SK-N-SH (cell line): Measurements from ENCODE around the gene ARMC8.

Experiments used
- CTCF ChIP-seq: fragments of 200-600 bp; sonication (generic); IDR thresholded peaks from 2 replicates; pipeline ENCODE4 v1.6.1; 2017; ENCODE audit warnings: antibody characterized with exemption, mild to moderate bottlenecking, moderate library complexity
- EP300 ChIP-seq, 2 experiments: IDR thresholded peaks; 2 replicates each; pipeline versions ENCODE4 v1.4.0 to v1.6.1; 2012; ENCODE audit warnings: borderline replicate concordance in 1 of 2, low read depth in 1 of 2, low read length in 1 of 2
- POLR2AphosphoS5 ChIP-seq: IDR thresholded peaks from 2 replicates; pipeline ENCODE4 v1.6.1; 2012; ENCODE audit warnings: low read depth, low read length

GRCh38 chr3:138213398-138214085 is 26.4 kb downstream of the ARMC8 start:
- TF ChIP-seq CTCF = no peak
- no peak for TF ChIP-seq POLR2AphosphoS5
- no peak for TF ChIP-seq EP300 (IDR thresholded peaks at IDR 0.05; ENCODE audit: borderline replicate concordance in 1 of 2, low read depth in 1 of 2, low read length in 1 of 2)
